ENCODE results near the gene GBA2.

DNA sequence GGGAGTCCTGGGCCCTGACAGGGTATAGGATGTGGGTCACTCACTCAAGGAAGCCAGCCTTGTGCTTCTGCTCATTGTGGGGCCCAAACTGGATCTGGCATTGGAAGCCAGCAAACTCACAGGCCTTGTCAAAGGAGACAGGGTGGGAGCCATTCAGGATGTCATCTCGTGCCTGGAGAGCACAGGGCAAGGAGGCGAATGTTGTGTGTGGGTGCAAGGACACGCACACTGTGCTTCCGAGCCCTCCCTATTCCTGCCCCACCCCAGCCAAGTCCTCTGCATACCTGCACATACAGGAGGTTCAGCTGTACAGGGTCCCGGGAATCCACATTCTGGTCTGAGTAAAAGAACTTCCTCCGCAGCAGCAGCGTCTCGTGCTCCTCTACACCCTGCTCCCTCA lies 25.1 kb downstream of the GBA2 start:
- TF ChIP-seq POLR2A (IDR thresholded peaks at IDR 0.05) = no peak
- TF ChIP-seq, protein P1, sequence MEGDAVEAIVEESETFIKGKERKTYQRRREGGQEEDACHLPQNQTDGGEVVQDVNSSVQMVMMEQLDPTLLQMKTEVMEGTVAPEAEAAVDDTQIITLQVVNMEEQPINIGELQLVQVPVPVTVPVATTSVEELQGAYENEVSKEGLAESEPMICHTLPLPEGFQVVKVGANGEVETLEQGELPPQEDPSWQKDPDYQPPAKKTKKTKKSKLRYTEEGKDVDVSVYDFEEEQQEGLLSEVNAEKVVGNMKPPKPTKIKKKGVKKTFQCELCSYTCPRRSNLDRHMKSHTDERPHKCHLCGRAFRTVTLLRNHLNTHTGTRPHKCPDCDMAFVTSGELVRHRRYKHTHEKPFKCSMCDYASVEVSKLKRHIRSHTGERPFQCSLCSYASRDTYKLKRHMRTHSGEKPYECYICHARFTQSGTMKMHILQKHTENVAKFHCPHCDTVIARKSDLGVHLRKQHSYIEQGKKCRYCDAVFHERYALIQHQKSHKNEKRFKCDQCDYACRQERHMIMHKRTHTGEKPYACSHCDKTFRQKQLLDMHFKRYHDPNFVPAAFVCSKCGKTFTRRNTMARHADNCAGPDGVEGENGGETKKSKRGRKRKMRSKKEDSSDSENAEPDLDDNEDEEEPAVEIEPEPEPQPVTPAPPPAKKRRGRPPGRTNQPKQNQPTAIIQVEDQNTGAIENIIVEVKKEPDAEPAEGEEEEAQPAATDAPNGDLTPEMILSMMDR (IDR thresholded peaks at IDR 0.05) = no peak
